Lower lobe of right lung (tissue), 2 donors: ENCODE results near the gene NUP210L. TPM values are rescaled to one million over a fixed set of nuclear protein-coding genes. Genes with fewer than 3 reads are reported as not detected.

ENCODE experiments used
- ATAC-seq, 2 donors: fragments of 200-7000 bp; cut with Tn5 transposase; one replicate each; pipeline ENCODE4 v1.9.1; 2020 to 2022; ENCODE audit warnings: mild to moderate bottlenecking in 2 of 2, moderate library complexity in 2 of 2
- DNase-seq: peaks from one replicate; pipeline ENCODE4 v3.0.0-alpha.2; 2020
- H3K27ac ChIP-seq: fragments of 200-600 bp; one replicate; pipeline ENCODE4 v1.8.0; 2022
- H3K27me3 ChIP-seq: fragments of 200-600 bp; one replicate; pipeline ENCODE4 v1.8.0; 2022; ENCODE audit warnings: low read depth
- H3K36me3 ChIP-seq: fragments of 200-600 bp; one replicate; pipeline ENCODE4 v1.8.0; 2022; ENCODE audit warnings: mild to moderate bottlenecking
- H3K4me1 ChIP-seq: fragments of 200-600 bp; one replicate; pipeline ENCODE4 v1.8.0; 2022
- H3K4me3 ChIP-seq: fragments of 200-600 bp; one replicate; pipeline ENCODE4 v1.8.0; 2022; ENCODE audit warnings: mild to moderate bottlenecking
- H3K9me3 ChIP-seq: fragments of 200-600 bp; one replicate; pipeline ENCODE4 v1.8.0; 2022
- intact Hi-C: fragments of 100-400 bp; cut with DNase I; formaldehyde crosslinking; loops from one replicate; pipeline ENCODE4 v1.11.0; 2022
- total RNA-seq: library from RNA; stranded (reverse); fragmentation: NEBNext Ultra II Directional; extraction: Animal tissue kit (Norgen Biotek cat#: 25700); gene quantifications from one replicate; pipeline ENCODE4 v1.2.1, GENCODE V29; 2021
- TF ChIP-seq, protein P1 (sequence below): fragments of 200-600 bp; IDR thresholded peaks from one replicate; pipeline ENCODE4 v1.8.0; 2022; ENCODE audit warnings: antibody characterized with exemption, mild to moderate bottlenecking
- donor health status: DM: no; HTN: yes; CAD: no; lungs with severe emphysema.

NUP210L gene
- total RNA-seq, 1 donor from 2014 or later, result 1.7 TPM

DNA sequence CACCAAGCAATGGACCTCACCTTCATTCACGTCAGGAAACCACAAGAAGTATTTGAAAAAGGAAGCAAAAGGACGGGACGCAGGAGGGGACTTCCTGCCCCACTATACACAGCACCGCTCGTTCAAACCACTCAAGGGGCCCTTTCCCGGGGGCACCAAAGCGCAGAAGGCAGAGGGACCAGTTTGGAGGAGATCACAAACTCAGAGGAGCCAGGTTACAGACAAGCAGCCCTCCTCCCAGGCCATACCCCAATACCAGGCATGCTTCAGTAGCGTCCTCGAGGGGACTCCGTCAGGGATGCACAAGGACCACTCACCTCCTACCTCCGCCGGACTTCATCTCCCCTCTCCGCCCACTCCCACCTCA lies 197.1 kb downstream of the NUP210L start:
- Histone ChIP-seq H3K4me3 (peak overlapping the region; percentile 95), H3K27me3 (no peaks in the 10 kb centered on the region), H3K4me1 (peaks cover 65% of the 10 kb centered on the region), H3K36me3 (peaks cover 50% of the 10 kb centered on the region), H3K9me3 (no peaks in the 10 kb centered on the region), H3K27ac (peak overlapping the region; percentile 92)
- TF ChIP-seq, protein P1, sequence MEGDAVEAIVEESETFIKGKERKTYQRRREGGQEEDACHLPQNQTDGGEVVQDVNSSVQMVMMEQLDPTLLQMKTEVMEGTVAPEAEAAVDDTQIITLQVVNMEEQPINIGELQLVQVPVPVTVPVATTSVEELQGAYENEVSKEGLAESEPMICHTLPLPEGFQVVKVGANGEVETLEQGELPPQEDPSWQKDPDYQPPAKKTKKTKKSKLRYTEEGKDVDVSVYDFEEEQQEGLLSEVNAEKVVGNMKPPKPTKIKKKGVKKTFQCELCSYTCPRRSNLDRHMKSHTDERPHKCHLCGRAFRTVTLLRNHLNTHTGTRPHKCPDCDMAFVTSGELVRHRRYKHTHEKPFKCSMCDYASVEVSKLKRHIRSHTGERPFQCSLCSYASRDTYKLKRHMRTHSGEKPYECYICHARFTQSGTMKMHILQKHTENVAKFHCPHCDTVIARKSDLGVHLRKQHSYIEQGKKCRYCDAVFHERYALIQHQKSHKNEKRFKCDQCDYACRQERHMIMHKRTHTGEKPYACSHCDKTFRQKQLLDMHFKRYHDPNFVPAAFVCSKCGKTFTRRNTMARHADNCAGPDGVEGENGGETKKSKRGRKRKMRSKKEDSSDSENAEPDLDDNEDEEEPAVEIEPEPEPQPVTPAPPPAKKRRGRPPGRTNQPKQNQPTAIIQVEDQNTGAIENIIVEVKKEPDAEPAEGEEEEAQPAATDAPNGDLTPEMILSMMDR, result no peak
- DNase-seq (no peak), ATAC-seq (peak; percentile 3 to 8)
- intact Hi-C loops, result no loop called here

DNA sequence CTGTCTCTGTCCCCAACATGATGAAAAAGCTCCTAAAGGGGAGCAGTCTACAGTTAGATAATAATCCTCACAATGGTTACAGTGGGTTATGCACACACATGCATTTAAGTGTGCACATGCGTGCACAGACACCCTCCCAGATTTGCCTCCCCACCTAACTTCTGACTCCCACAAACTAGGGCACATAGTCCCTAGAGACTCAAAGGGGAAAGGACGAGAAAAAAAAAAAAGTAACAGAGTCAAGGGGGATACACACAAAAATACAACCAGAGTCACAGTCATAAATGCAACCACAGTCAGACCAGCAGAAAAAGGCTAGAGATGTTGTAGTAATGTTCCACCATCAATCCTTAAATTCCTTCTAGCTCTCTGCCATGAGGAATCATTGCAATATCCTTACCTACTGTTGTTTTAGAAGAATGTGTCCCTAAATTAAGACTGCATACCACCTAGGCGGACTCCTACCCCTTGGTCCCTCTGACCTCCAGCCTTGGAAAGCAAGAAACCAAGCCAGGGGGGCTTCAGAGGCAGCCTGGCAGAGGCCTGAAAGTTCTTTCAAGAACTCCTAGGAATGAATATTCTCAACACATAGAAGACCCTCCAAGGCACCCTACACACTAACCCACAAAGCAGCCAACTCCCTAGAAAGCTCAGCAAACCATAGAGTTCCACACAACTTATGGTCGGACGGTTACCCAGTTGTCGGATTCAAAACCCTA lies 197.7 kb downstream of the NUP210L start:
- no peak for ATAC-seq
- intact Hi-C loops, result no loop called here

DNA sequence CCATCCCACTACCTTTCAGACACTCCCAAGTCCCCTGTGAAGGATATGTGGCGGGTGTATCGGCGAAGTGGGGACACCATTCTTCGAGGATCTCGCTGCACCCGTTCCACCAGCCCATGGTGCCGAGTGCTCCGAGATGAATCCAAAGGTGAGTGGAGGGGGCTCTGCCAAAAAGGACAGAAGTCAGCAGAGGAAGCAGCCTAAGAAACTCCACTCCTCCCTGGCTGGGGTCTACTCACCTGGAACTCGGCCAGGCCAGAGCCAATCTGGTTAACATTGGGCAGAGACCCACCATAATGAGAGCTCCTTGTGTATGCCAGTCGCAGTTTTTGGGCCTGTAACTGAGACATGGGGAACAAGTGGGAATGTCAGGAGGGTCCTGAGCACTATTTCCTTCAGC lies 200.0 kb downstream of the NUP210L start:
- Histone ChIP-seq H3K4me3 (no peak overlapping the region), H3K4me1 (peaks cover 38% of the 10 kb centered on the region), H3K9me3 (no peaks in the 10 kb centered on the region), H3K27ac (no peak overlapping the region), H3K36me3 (peaks cover 58% of the 10 kb centered on the region), H3K27me3 (no peaks in the 10 kb centered on the region)
- intact Hi-C loops, result no loop called here
- DNase-seq (no peak), ATAC-seq (no peak)
- TF ChIP-seq, protein P1, result no peak

More for the DNA sequence above, 197.7 kb downstream of the NUP210L start:
- no peak for DNase-seq
- Histone ChIP-seq H3K27ac (peak overlapping the region; percentile 92), H3K9me3 (no peaks in the 10 kb centered on the region), H3K4me1 (peaks cover 59% of the 10 kb centered on the region), H3K27me3 (no peaks in the 10 kb centered on the region), H3K4me3 (peak overlapping the region; percentile 95), H3K36me3 (peaks cover 56% of the 10 kb centered on the region)
- TF ChIP-seq, protein P1, result no peak

DNA sequence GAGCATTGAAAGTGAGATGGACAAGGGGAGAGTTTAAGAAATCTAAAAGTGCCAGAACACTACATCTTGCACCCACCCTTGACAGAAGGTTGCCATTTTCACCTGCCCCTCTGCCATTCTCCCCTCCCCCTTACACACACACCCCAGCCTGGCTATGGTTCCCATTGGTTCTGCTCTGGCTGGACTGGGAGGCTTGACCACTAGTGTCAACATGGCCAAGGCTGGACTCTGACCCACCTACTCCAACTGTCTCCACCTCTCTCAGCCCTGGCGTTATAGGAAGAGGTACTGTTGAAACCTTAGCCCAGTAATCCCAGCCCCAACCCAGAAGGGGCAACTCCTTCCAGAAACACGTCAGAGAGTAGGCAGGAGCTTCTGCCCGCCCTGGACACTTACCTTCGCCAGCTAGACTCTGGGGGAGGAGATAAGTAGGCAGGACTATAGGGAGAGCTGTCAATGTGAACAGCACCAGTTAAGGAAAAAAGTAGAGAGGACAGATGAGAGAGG lies 201.0 kb downstream of the NUP210L start:
- intact Hi-C loops, result no loop called here
- H3K4me1 ChIP-seq, result peaks cover 29% of the 10 kb centered on the region
- H3K36me3 ChIP-seq, result peaks cover 60% of the 10 kb centered on the region
- no peak for DNase-seq
- TF ChIP-seq, protein P1, result no peak
- no peaks in the 10 kb centered on the region for H3K27me3 ChIP-seq
- no peak overlapping the region for H3K4me3 ChIP-seq
- H3K9me3 ChIP-seq, result no peaks in the 10 kb centered on the region
- H3K27ac ChIP-seq, result no peak overlapping the region
- ATAC-seq, result no peak

DNA sequence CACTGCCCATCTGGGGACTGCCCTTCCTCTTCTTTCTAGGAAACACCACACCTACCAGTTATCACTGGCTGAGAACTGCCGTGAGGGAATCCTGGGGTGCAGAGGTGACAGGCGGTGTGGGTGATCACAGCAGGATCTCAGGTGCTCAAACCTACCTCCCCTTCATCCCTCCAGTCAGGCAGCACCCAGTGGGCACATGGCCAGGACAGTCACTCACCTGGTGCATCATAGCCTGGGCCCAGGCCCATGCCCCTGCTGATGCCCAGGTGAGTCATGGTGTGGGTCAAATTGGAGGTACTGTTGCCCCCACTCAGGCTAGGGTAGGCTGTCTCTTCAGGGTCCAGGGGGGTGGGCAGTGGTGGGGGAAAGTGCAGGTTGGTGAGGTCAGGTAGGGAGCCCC lies 203.1 kb downstream of the NUP210L start:
- no peak overlapping the region for H3K27ac ChIP-seq
- peaks cover 25% of the 10 kb centered on the region for H3K4me1 ChIP-seq
- H3K9me3 ChIP-seq, result no peaks in the 10 kb centered on the region
- no peaks in the 10 kb centered on the region for H3K27me3 ChIP-seq
- TF ChIP-seq, protein P1, result no peak
- H3K36me3 ChIP-seq, result peaks cover 77% of the 10 kb centered on the region
- no peak for DNase-seq
- intact Hi-C loops, result no loop called here
- no peak overlapping the region for H3K4me3 ChIP-seq
- ATAC-seq, result no peak
